H1 (cell line): Measurements from ENCODE around the gene ASB14. TPM values are rescaled to one million over a fixed set of nuclear protein-coding genes. Genes with fewer than 3 reads are reported as not detected.

Source experiments
- CTCF ChIA-PET: fragments of 300-600 bp; sonication (Branson Sonifier 250); formaldehyde crosslinking; loops from one replicate; lab custom pipeline; 2021; ENCODE audit not compliant: partially characterized antibody; lab: Charles Lee
- POLR2A ChIA-PET: fragments of 300-600 bp; sonication (Branson Sonifier 250); formaldehyde crosslinking; loops from one replicate; lab custom pipeline; 2021; ENCODE audit warnings: inconsistent platforms; ENCODE audit not compliant: partially characterized antibody; lab: Charles Lee
- DNase-seq, 2 experiments: peaks; one replicate each; pipeline versions ENCODE4 v3.0.0 to v3.0.0-alpha.2; 2010 to 2022; ENCODE audit warnings: low spot score in 2 of 2, low read depth in 1 of 2, mixed read lengths in 1 of 2
- FAIRE-seq: peaks from 2 replicates; lab custom pipeline; 2011; peaks lifted over from hg19 to GRCh38; lab: Jason Lieb, UNC
- H2AFZ ChIP-seq: 2 replicates; pipeline ENCODE4 v1.8.1; 2012; ENCODE audit warnings: low read length, inconsistent platforms
- H2AK5ac ChIP-seq: 2 replicates; pipeline ENCODE4 v1.6.1; 2013; ENCODE audit warnings: low read depth, low read length
- H2BK120ac ChIP-seq: replicated peaks from 2 replicates; pipeline ENCODE3; 2013; ENCODE audit warnings: low read depth, low read length, inconsistent platforms
- H2BK12ac ChIP-seq: 2 replicates; pipeline ENCODE4 v1.6.1; 2013; ENCODE audit warnings: low read depth, low read length
- H2BK15ac ChIP-seq: 2 replicates; pipeline ENCODE4 v1.6.1; 2013; ENCODE audit warnings: low read length
- H2BK20ac ChIP-seq: 2 replicates; pipeline ENCODE4 v1.6.1; 2013; ENCODE audit warnings: low read length
- H2BK5ac ChIP-seq: 2 replicates; pipeline ENCODE4 v1.6.1; 2013; ENCODE audit warnings: low read depth, low read length
- H3K14ac ChIP-seq: 2 replicates; pipeline ENCODE4 v1.6.1; 2013; ENCODE audit warnings: inconsistent platforms; ENCODE audit not compliant: insufficient read length
- H3K18ac ChIP-seq: 2 replicates; pipeline ENCODE4 v1.6.1; 2013; ENCODE audit warnings: low read length; ENCODE audit errors: extremely low read depth
- H3K23ac ChIP-seq: 2 replicates; pipeline ENCODE4 v1.6.1; 2013; ENCODE audit warnings: inconsistent platforms; ENCODE audit not compliant: insufficient read length
- H3K23me2 ChIP-seq: 2 replicates; pipeline ENCODE4 v1.6.1; 2013; ENCODE audit warnings: low read depth, low read length
- H3K27ac ChIP-seq: 2 replicates; pipeline ENCODE4 v1.6.1; 2011; ENCODE audit warnings: low read depth, low read length, inconsistent platforms
- H3K27me3 ChIP-seq, 4 experiments: replicated peaks in 1 of 4; 1 replicate in 1 of 4; 2 replicates in 3 of 4; pipeline versions ENCODE4 v1.6.1 to v1.8.1; 2011 to 2013; ENCODE audit warnings: low read length in 3 of 4, mild to moderate bottlenecking in 3 of 4, inconsistent platforms in 2 of 4, mixed read lengths in 2 of 4, moderate library complexity in 1 of 4; ENCODE audit not compliant: control insufficient read depth in 3 of 4, insufficient read depth in 3 of 4; ENCODE audit errors: extremely low read depth in 1 of 4
- H3K36me3 ChIP-seq, 4 experiments: 2 replicates each; pipeline versions ENCODE4 v1.6.1 to v1.8.1; 2011 to 2013; ENCODE audit warnings: mild to moderate bottlenecking in 4 of 4, low read length in 3 of 4, moderate library complexity in 2 of 4, control low read depth in 1 of 4, inconsistent platforms in 1 of 4; ENCODE audit not compliant: insufficient read depth in 4 of 4, control insufficient read depth in 2 of 4
- H3K4ac ChIP-seq: replicated peaks from 2 replicates; pipeline ENCODE3; 2013; ENCODE audit warnings: low read length, low read depth, mixed read lengths, inconsistent platforms; ENCODE audit not compliant: insufficient read length
- H3K4me1 ChIP-seq, 4 experiments: replicated peaks in 1 of 4; 1 replicate in 1 of 4; 2 replicates in 3 of 4; pipeline versions ENCODE4 v1.6.1 to v1.8.1; 2011 to 2013; ENCODE audit warnings: low read length in 3 of 4, inconsistent platforms in 2 of 4, mixed read lengths in 1 of 4; ENCODE audit not compliant: insufficient read depth in 4 of 4, control insufficient read depth in 3 of 4
- H3K4me2 ChIP-seq, 2 experiments: 2 replicates each; pipeline versions ENCODE4 v1.6.1 to v1.8.1; 2011 to 2013; ENCODE audit warnings: low read depth in 2 of 2, low read length in 2 of 2, control low read depth in 1 of 2, inconsistent platforms in 1 of 2, mild to moderate bottlenecking in 1 of 2; ENCODE audit not compliant: insufficient read depth in 1 of 2
- H3K4me3 ChIP-seq, 4 experiments: fragments of 200-600, 300-600 bp in 1 of 4; sonication (generic), shearing (Covaris generic), sonication (Bioruptor Twin) in 1 of 4; 2 replicates each; pipeline versions ENCODE4 v1.5.1 to v1.8.1; 2011 to 2016; ENCODE audit warnings: low read length in 4 of 4, low read depth in 3 of 4, control low read depth in 2 of 4, inconsistent platforms in 2 of 4, mild to moderate bottlenecking in 2 of 4, mixed read lengths in 1 of 4, moderate library complexity in 1 of 4; ENCODE audit not compliant: insufficient read depth in 2 of 4; ENCODE audit errors: extremely low read depth in 1 of 4
- H3K56ac ChIP-seq: replicated peaks from 2 replicates; pipeline ENCODE3; 2013; ENCODE audit warnings: low read depth, mild to moderate bottlenecking, mixed read lengths, low read length, inconsistent platforms; ENCODE audit not compliant: insufficient read length
- H3K79me1 ChIP-seq: 2 replicates; pipeline ENCODE4 v1.6.1; 2013; ENCODE audit warnings: low read depth, low read length, control low read depth
- H3K79me2 ChIP-seq, 2 experiments: 2 replicates each; pipeline versions ENCODE4 v1.6.1 to v1.8.1; 2012 to 2013; ENCODE audit warnings: low read length in 2 of 2, mild to moderate bottlenecking in 2 of 2, inconsistent platforms in 1 of 2; ENCODE audit not compliant: insufficient read depth in 2 of 2, control insufficient read depth in 1 of 2
- H3K9ac ChIP-seq, 4 experiments: replicated peaks in 1 of 4; 1 replicate in 1 of 4; 2 replicates in 3 of 4; pipeline versions ENCODE4 v1.6.1 to v1.8.1; 2011 to 2013; ENCODE audit warnings: low read depth in 3 of 4, low read length in 3 of 4, control low read depth in 2 of 4, mild to moderate bottlenecking in 2 of 4, moderate library complexity in 2 of 4, inconsistent platforms in 1 of 4; ENCODE audit errors: extremely low read depth in 1 of 4
- H3K9me3 ChIP-seq, 2 experiments: 2 replicates each; pipeline versions ENCODE4 v1.6.1 to v1.8.1; 2012 to 2013; ENCODE audit warnings: mild to moderate bottlenecking in 2 of 2, moderate library complexity in 2 of 2, control low read depth in 1 of 2, inconsistent platforms in 1 of 2, low read depth in 1 of 2, low read length in 1 of 2, mixed read lengths in 1 of 2; ENCODE audit not compliant: insufficient read depth in 2 of 2
- H4K20me1 ChIP-seq, 2 experiments: replicated peaks in 1 of 2; 2 replicates each; pipeline versions ENCODE3 to v1.8.1; 2011 to 2013; ENCODE audit warnings: inconsistent platforms in 2 of 2, low read length in 2 of 2, mild to moderate bottlenecking in 1 of 2; ENCODE audit not compliant: insufficient read depth in 2 of 2, control insufficient read depth in 1 of 2
- H4K5ac ChIP-seq: 2 replicates; pipeline ENCODE4 v1.6.1; 2013; ENCODE audit warnings: low read length, low read depth, mixed read lengths, inconsistent platforms; ENCODE audit not compliant: insufficient read length
- H4K8ac ChIP-seq: 2 replicates; pipeline ENCODE4 v1.8.0; 2013; ENCODE audit warnings: mild to moderate bottlenecking, moderate library complexity, low read length, inconsistent platforms; ENCODE audit not compliant: insufficient read depth; ENCODE audit errors: extremely low read depth
- H4K91ac ChIP-seq: replicated peaks from 2 replicates; pipeline ENCODE3; 2013; ENCODE audit warnings: low read length, mixed read lengths, inconsistent platforms; ENCODE audit not compliant: insufficient read length
- KDM1A ChIP-seq: fragments of 200-600, 300-600 bp; sonication (generic); IDR thresholded peaks from 2 replicates; pipeline ENCODE4 v1.7.1; 2016; ENCODE audit warnings: mild to moderate bottlenecking, low read length, borderline replicate concordance
- POU5F1 ChIP-seq: IDR thresholded peaks from 2 replicates; pipeline ENCODE4 v1.6.1; 2011; ENCODE audit warnings: low read depth, mild to moderate bottlenecking, low read length, moderate library complexity
- RAD21 ChIP-seq, 2 experiments: IDR thresholded peaks in 1 of 2; conservative IDR thresholded peaks in 1 of 2; 2 replicates each; pipeline ENCODE4 v1.6.1; 2011; ENCODE audit warnings: low read depth in 2 of 2, low read length in 2 of 2, improper control_type of control experiment in 1 of 2, inconsistent platforms in 1 of 2, mild to moderate bottlenecking in 1 of 2, moderate library complexity in 1 of 2
- SIN3A ChIP-seq, 2 experiments: IDR thresholded peaks in 1 of 2; conservative IDR thresholded peaks in 1 of 2; 2 replicates each; pipeline ENCODE4 v1.6.1; 2011 to 2012; ENCODE audit warnings: low read length in 2 of 2, improper control_type of control experiment in 1 of 2, low read depth in 1 of 2, mild to moderate bottlenecking in 1 of 2
- SUZ12 ChIP-seq: fragments of 200-600 bp; sonication (generic); IDR thresholded peaks from 2 replicates; pipeline ENCODE4 v1.6.1; 2012; ENCODE audit warnings: mild to moderate bottlenecking, inconsistent platforms, low read length, moderate library complexity, mixed read lengths
- whole genome bisulfite sequencing, 2 experiments: shearing (Covaris generic) in 1 of 2; methylation state at CpG; one replicate each; pipeline versions ENCODE4 v1.1.6 to v1.1.7; 2013 to 2015; ENCODE audit warnings: low lambda C conversion rate in 2 of 2, mixed read lengths in 2 of 2, inconsistent platforms in 1 of 2, low coverage in 1 of 2, missing lambda C conversion rate in 1 of 2; ENCODE audit not compliant: insufficient replicate concordance in 2 of 2, insufficient coverage in 1 of 2, insufficient read length in 1 of 2; ENCODE audit errors: extremely low coverage in 1 of 2, missing lambda C conversion rate in 1 of 2; 5-methylcytosine and 5-hydroxymethylcytosine counted together
- polyA plus RNA-seq, 7 experiments: library from polyadenylated mRNA; depleted of rRNA in 3 of 7; stranded (reverse) in 5 of 7; unstranded in 2 of 7; fragments of >200 nt in 5 of 7; fragments of 200-250 nt in 2 of 7; gene quantifications; 1 replicate in 5 of 7; 2 replicates in 1 of 7; 4 replicates in 1 of 7; pipeline versions ENCODE4 v1.2.1 to v1.2.3, GENCODE V29; 2011 to 2013; ENCODE audit warnings: missing spikeins in 2 of 7, mixed read lengths in 2 of 7
- total RNA-seq: library from RNA; stranded (reverse); fragmentation: NEBNext Ultra II Directional; extraction: Animal tissue kit (Norgen Biotek cat#: 25700); gene quantifications from 2 replicates; pipeline ENCODE4 v1.2.1, GENCODE V29; 2021
- TF ChIP-seq, protein P1 (sequence below), 3 experiments: IDR thresholded peaks; 1 replicate in 2 of 3; 2 replicates in 1 of 3; pipeline versions ENCODE4 v1.5.1 to v1.6.1; 2011; ENCODE audit warnings: low read length in 3 of 3, mild to moderate bottlenecking in 3 of 3, inconsistent platforms in 2 of 3, low read depth in 1 of 3, moderate library complexity in 1 of 3; ENCODE audit not compliant: insufficient read depth in 1 of 3; ENCODE audit errors: control extremely low read depth in 1 of 3
- TF ChIP-seq, protein P2 (sequence below): IDR thresholded peaks from 2 replicates; pipeline ENCODE4 v1.6.1; 2011; ENCODE audit warnings: low read length, improper control_type of control experiment
- TF ChIP-seq, protein P3 (sequence below): IDR thresholded peaks from 2 replicates; pipeline ENCODE4 v1.6.1; 2012; ENCODE audit warnings: inconsistent platforms

ASB14 gene
- total and polyA plus RNA-seq, 2 of the 8 experiments (the other 6 are each of a cell fraction or from before 2014, with no cell fraction given), result not detected

DNA sequence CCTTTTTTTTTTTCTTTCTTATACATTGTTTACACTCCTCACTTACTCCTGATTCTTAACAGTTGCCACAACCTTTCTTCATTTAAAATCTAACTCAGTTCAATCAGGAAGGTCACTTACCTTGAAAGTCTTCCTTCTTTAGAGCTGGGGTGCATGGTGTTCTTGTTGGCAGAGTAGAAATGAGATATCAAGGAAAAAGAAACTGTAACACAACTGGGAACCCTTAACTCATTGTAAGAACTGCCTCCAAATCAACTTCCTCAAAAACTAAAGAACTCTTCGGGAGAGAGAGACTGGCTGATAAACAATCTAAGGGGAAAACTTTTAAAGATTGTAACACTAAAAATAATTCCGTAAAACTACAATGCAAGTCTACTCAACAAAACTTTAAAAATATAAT lies 66.3 kb downstream of the ASB14 start:
- no peak overlapping the region for H3K4me3 ChIP-seq
- no peak for FAIRE-seq
- no peak overlapping the region; a peak in 1 of 4 replicates for H3K4me2 ChIP-seq
- H3K4me1 ChIP-seq, result peaks cover 0 to 3% (median 1%) of the 10 kb centered on the region in 4 experiments; a peak in 2 of 7 replicates
- no peak overlapping the region for H2BK120ac ChIP-seq
- no peaks in the 10 kb centered on the region for H3K36me3 ChIP-seq
- H4K91ac ChIP-seq, result no peak overlapping the region
- H2AK5ac ChIP-seq, result no peak overlapping the region
- no peak overlapping the region for H2AFZ ChIP-seq
- no peak overlapping the region for H3K23ac ChIP-seq
- ChIA-PET POLR2A (interaction anchor here (0.9 to 1.2 kb wide), 3 partner anchors 24 to 143 kb away, joined by 3 read pairs; no protein-coding TSS in a partner anchor), CTCF (interaction anchor here (1.2 to 3.2 kb wide), 3 partner anchors 57 to 79 kb away, joined by 3 to 23 read pairs (median 3); no protein-coding TSS in a partner anchor)
- no peaks in the 10 kb centered on the region for H3K9me3 ChIP-seq
- WGBS, 2 experiments, result 90 to 100% methylated on average over 1 to 2 of the region's 2 CpGs
- no peak overlapping the region for H2BK12ac ChIP-seq
- no peak overlapping the region for H2BK5ac ChIP-seq
- H3K23me2 ChIP-seq, result peaks cover 5% of the 10 kb centered on the region; the same call in 1 of the 2 replicates
- H3K14ac ChIP-seq, result no peak overlapping the region
- no peaks in the 10 kb centered on the region for H3K79me1 ChIP-seq
- no peak overlapping the region for H2BK20ac ChIP-seq
- DNase-seq, result no peak
- H3K18ac ChIP-seq, result no peak overlapping the region
- H4K20me1 ChIP-seq, result peaks cover 2 to 3% of the 10 kb centered on the region in 2 experiments
- peak overlapping the region; percentile 44 for H3K4ac ChIP-seq
- H2BK15ac ChIP-seq, result no peak overlapping the region
- H4K5ac ChIP-seq, result no peak overlapping the region
- H3K79me2 ChIP-seq, result peaks cover 0 to 19% of the 10 kb centered on the region in 2 experiments; a peak in 1 of 4 replicates
- H3K27me3 ChIP-seq, result peaks cover 0 to 2% (median 0%) of the 10 kb centered on the region in 4 experiments; a peak in 1 of 7 replicates
- H4K8ac ChIP-seq, result no peak overlapping the region
- no peak overlapping the region for H3K9ac ChIP-seq
- no peak overlapping the region for H3K27ac ChIP-seq
- no peak overlapping the region for H3K56ac ChIP-seq
- TF ChIP-seq SIN3A (conservative IDR thresholded peaks at IDR 0.05 in 1 of 2, IDR thresholded peaks at IDR 0.05 in 1 of 2; ENCODE audit: low read depth in 1 of 2, low read length in 2 of 2) (no peak), SUZ12 (no peak), POU5F1 (no peak), KDM1A (no peak), RAD21 (IDR thresholded peaks at IDR 0.05 in 1 of 2, conservative IDR thresholded peaks at IDR 0.05 in 1 of 2; ENCODE audit: low read depth in 2 of 2, low read length in 2 of 2) (no peak)
- TF ChIP-seq, protein P1, sequence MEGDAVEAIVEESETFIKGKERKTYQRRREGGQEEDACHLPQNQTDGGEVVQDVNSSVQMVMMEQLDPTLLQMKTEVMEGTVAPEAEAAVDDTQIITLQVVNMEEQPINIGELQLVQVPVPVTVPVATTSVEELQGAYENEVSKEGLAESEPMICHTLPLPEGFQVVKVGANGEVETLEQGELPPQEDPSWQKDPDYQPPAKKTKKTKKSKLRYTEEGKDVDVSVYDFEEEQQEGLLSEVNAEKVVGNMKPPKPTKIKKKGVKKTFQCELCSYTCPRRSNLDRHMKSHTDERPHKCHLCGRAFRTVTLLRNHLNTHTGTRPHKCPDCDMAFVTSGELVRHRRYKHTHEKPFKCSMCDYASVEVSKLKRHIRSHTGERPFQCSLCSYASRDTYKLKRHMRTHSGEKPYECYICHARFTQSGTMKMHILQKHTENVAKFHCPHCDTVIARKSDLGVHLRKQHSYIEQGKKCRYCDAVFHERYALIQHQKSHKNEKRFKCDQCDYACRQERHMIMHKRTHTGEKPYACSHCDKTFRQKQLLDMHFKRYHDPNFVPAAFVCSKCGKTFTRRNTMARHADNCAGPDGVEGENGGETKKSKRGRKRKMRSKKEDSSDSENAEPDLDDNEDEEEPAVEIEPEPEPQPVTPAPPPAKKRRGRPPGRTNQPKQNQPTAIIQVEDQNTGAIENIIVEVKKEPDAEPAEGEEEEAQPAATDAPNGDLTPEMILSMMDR (IDR thresholded peaks at IDR 0.05; ENCODE audit: control extremely low read depth in 1 of 3, insufficient read depth in 1 of 3, low read depth in 1 of 3, low read length in 3 of 3), result no peak
- TF ChIP-seq, protein P2, sequence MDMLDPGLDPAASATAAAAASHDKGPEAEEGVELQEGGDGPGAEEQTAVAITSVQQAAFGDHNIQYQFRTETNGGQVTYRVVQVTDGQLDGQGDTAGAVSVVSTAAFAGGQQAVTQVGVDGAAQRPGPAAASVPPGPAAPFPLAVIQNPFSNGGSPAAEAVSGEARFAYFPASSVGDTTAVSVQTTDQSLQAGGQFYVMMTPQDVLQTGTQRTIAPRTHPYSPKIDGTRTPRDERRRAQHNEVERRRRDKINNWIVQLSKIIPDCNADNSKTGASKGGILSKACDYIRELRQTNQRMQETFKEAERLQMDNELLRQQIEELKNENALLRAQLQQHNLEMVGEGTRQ, result no peak
- TF ChIP-seq, protein P3, sequence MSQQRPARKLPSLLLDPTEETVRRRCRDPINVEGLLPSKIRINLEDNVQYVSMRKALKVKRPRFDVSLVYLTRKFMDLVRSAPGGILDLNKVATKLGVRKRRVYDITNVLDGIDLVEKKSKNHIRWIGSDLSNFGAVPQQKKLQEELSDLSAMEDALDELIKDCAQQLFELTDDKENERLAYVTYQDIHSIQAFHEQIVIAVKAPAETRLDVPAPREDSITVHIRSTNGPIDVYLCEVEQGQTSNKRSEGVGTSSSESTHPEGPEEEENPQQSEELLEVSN, result no peak
